Measurements from ENCODE around the gene MORN1.

Gene MORN1

DNA sequence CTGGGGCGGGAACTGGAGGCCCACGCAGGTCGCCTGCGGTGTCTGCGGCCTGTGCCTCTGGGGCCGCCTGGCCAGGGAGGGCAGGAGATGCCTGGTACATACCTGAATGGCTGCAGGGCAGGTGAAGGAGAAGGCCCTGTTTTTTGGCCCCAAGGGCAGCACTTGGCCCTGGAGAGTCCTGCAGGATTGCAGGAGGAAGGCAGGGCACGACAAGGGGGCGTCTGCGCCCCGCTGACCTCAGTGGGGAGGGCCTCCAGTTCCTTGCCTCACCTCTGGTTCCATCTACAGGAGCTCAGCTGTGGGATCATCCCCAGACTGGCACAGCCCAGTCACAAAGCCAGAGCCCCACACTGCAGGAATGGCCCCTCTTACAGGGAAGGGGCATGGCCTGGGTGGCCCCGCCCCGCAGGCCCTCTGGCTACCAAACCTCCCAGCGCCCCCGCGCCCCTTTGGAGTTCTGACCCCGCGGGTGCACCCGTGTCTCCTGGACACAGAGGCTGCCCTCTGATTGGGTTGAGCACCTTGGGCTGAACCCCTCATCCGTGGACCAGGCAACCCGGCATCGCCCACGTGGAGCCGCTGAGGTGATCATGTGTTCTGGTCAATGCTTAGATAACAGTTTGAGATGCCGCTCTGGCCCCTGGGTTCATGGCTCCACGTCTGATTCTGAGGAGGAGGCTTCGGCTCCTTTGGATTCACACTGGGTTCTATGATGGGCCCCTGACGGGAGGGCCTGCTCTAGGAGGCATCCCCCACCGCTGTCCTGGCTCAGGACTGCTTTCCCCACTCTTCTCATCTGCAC, 22.3 kb upstream of the MORN1 start:
- no peak for DNase-seq (ENCODE audit: low spot score)
- TF ChIP-seq, protein P1, sequence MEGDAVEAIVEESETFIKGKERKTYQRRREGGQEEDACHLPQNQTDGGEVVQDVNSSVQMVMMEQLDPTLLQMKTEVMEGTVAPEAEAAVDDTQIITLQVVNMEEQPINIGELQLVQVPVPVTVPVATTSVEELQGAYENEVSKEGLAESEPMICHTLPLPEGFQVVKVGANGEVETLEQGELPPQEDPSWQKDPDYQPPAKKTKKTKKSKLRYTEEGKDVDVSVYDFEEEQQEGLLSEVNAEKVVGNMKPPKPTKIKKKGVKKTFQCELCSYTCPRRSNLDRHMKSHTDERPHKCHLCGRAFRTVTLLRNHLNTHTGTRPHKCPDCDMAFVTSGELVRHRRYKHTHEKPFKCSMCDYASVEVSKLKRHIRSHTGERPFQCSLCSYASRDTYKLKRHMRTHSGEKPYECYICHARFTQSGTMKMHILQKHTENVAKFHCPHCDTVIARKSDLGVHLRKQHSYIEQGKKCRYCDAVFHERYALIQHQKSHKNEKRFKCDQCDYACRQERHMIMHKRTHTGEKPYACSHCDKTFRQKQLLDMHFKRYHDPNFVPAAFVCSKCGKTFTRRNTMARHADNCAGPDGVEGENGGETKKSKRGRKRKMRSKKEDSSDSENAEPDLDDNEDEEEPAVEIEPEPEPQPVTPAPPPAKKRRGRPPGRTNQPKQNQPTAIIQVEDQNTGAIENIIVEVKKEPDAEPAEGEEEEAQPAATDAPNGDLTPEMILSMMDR (conservative IDR thresholded peaks at IDR 0.05; ENCODE audit: low read depth): no peak
- ChIA-PET CTCF (interaction anchor here (0.6 to 1.3 kb wide), 5 partner anchors 18 to 219 kb away, joined by 3 to 4 read pairs (median 3); no protein-coding TSS in a partner anchor), POLR2A (ENCODE audit: low non-redundant PET) (interaction anchor here (0.6 kb wide), 1 partner anchor 14 kb away, joined by 5 read pairs; no protein-coding TSS in a partner anchor)
- H3K27ac ChIP-seq: peak overlapping the region; percentile 82

DNA sequence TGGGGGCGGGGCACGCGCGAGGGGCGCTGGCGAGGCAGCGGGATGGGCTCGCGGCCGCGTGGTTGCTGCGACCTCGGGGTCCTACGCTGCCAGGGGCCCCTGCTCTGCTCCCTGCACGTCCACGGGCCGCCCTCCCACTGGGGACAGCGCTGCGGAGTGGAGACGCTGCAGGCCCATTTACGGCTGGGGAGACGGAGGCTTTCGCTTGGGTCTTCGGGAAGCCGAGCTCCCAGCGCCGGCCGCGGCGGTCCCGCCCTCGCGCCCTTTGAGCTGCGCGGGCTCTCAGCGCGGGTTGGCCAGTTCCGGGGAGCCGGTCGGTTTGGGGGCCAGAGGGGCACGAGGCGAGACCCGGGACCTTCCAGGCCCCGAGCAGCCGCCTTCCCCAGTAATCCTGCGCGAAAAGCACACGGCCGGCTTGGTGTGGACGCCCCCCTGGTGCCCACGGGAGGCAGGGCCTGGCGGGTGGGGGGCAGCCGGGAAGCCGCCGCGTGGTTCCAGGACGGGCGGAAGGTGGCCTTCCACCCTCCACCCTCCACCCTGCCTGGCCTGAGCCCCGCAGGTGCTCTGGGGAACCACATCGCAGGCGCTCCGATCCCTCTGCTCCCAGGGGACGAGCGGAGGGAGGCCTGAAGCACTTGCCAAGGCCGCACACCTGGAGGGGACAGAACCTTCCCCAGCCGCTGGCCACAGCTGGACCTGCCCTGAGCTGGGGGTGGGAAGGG, 21.6 kb upstream of the MORN1 start:
- CTCF ChIA-PET: interaction anchor here (0.7 to 1.3 kb wide), 3 partner anchors 19 to 55 kb away, joined by 3 to 4 read pairs (median 4); no protein-coding TSS in a partner anchor

DNA sequence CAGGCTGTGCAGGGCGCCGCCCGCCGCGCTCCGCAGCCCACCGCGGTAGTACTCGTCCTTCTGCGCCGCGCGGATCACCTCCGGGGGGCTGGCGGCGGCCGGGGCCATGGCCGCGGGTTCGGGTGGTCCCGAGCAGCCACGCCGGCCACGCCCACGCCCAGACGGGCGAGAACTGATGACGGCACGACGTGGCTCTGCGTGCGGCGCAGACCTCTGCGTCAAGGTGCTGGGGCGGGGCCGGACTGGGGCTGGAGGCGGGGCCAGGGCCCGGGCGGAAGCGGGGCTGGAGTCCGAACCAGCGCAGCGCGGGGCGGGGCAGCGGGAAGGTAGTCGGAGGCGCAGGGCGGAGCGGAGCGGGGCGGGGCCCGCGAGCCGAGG, 21.0 kb upstream of the MORN1 start, which contains the start of gene PEX10:
Gene PEX10 (minus strand): TSS at position 170 of the 378 bp plus-strand sequence. CDS start 62 bp downstream, at position 108.
- ChIA-PET CTCF (no interaction called here), POLR2A (ENCODE audit: low non-redundant PET) (no interaction called here)

More for the DNA sequence above, 21.6 kb upstream of the MORN1 start:
- TF ChIP-seq, protein P1 (conservative IDR thresholded peaks at IDR 0.05; ENCODE audit: low read depth): no peak
- POLR2A ChIA-PET (ENCODE audit: low non-redundant PET): no interaction called here
- no peak for DNase-seq (ENCODE audit: low spot score)
- peak overlapping the region; percentile 82 for H3K27ac ChIP-seq

DNA sequence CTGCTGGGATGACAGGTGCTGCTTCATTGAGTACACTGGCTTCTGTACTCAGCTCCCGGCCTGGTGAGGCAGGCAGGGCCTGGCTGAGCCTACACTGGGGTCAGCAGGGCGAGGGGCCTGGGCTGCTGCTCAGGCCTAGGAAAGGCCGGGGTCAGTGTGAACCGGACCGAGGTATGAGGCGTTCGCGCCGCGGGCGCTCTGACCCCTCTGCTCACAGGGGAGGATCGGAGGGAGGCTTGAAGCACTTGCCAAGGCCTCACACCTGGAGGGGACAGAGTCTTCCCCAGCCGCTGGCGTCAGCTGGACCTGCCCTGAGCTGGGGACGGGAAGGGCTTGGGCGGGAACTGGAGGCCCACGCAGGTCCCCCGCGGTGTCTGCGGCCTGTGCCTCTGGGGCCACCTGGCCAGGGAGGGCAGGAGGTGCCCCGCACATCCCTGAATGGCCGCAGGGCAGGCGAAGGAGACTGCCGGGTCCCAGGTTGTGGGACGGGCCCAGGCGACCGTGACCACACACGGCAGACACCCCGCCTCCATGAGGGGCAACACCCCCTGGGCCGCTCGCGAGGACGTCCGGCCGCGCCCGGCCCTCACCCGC, 20.5 kb upstream of the MORN1 start:
- TF ChIP-seq, protein P1 (conservative IDR thresholded peaks at IDR 0.05; ENCODE audit: low read depth): no peak
- CTCF ChIA-PET: interaction anchor here (0.6 to 0.7 kb wide), 2 partner anchors 14 to 1239 kb away, joined by 3 to 4 read pairs; no protein-coding TSS in a partner anchor
- H3K27ac ChIP-seq: peak overlapping the region; percentile 82
- no peak for DNase-seq (ENCODE audit: low spot score)
- POLR2A ChIA-PET (ENCODE audit: low non-redundant PET): no interaction called here

More for the DNA sequence above, 21.0 kb upstream of the MORN1 start, which contains the start of gene PEX10:
- TF ChIP-seq, protein P1 (conservative IDR thresholded peaks at IDR 0.05; ENCODE audit: low read depth): no peak
- peak; percentile 95 for DNase-seq (ENCODE audit: low spot score)
- H3K27ac ChIP-seq: peak within 1 kb of the TSS; percentile 82

DNA sequence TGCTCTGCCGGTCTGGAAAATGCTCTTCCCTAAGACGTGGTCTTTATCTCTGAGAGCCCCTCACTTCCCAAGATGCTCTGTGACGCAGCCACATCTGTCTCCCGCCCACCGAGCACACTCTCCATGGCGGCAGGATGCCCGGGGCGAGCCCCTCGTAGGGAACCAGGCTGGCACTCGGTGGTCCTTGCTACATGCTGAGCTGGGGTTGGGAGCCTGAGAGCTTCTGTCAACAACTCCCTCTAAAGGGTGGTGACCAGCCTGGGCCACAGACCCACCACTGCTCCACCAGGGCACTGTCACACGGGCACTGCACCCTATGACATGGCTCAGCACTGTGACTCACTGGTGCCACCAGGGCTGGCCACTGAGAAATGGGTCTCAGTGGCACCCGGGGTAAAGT, 18.4 kb upstream of the MORN1 start:
- CTCF ChIA-PET: no interaction called here
- POLR2A ChIA-PET (ENCODE audit: low non-redundant PET): no interaction called here

More for the DNA sequence above, 18.4 kb upstream of the MORN1 start:
- DNase-seq (ENCODE audit: low spot score): no peak
- TF ChIP-seq, protein P1 (conservative IDR thresholded peaks at IDR 0.05; ENCODE audit: low read depth): no peak
- peak overlapping the region; percentile 82 for H3K27ac ChIP-seq

Measured in RWPE1 (cell line).